ENCODE results near the gene SNX20. TPM values are rescaled to one million over a fixed set of nuclear protein-coding genes. Genes with fewer than 3 reads are reported as not detected.

Gene SNX20
- total and polyA plus RNA-seq, 2 donors from 2014 or later, result 0.67 to 6.2 TPM

DNA sequence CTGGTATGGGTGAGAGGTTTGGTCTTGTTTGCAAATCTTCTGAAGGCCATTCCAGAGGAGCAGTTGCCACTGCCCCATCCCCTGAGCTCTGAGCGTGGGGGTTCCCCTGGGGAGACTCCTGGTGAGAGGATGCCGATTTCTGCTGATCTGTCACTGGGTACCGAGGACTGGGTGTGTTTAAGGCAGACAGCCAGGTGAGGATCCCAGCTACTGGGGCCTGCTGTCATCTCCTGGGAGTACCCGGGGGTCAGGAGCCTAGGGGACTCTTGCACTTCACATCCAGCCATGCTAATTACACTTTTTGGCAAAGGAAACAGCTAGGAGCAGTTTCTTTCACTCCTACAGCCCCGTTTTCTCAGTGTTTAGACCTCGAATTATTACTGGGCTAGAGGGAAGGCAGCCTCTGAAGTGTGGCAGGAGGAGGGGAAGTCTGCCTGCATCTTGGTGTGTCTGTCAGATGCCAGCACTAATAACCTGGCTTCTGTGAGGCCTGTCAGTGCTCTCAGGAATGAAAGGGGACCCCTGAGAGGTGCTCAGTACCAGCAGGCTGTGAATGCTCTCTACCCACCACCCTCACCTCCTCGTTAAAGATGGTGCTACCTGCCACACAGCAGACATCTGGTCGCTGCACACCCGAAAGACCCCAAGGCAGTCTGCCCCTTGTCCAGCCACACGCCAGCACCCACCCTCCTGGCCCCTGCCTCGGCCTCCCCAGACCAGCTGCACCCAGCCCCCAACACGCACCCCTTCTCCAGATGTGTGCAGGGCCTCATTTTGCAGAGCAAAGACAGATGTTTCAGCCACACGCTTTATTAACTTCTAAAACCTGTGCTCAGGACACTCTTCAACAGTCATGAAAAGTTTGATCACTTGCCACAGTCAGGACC, 43.2 kb downstream of the SNX20 start:
- H3K27me3 ChIP-seq (ENCODE audit: control insufficient read depth, insufficient read depth, low read length), result no peaks in the 10 kb centered on the region
- TF ChIP-seq, protein P1, sequence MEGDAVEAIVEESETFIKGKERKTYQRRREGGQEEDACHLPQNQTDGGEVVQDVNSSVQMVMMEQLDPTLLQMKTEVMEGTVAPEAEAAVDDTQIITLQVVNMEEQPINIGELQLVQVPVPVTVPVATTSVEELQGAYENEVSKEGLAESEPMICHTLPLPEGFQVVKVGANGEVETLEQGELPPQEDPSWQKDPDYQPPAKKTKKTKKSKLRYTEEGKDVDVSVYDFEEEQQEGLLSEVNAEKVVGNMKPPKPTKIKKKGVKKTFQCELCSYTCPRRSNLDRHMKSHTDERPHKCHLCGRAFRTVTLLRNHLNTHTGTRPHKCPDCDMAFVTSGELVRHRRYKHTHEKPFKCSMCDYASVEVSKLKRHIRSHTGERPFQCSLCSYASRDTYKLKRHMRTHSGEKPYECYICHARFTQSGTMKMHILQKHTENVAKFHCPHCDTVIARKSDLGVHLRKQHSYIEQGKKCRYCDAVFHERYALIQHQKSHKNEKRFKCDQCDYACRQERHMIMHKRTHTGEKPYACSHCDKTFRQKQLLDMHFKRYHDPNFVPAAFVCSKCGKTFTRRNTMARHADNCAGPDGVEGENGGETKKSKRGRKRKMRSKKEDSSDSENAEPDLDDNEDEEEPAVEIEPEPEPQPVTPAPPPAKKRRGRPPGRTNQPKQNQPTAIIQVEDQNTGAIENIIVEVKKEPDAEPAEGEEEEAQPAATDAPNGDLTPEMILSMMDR (IDR thresholded peaks at IDR 0.05; ENCODE audit: borderline replicate concordance, extremely low read depth, insufficient read depth), result no peak
- no peak for DNase-seq
- no peaks in the 10 kb centered on the region for H3K4me1 ChIP-seq (ENCODE audit: control insufficient read depth in 2 of 3, insufficient read depth in 2 of 3, low read depth in 1 of 3, low read length in 3 of 3)
- no peak overlapping the region for H3K27ac ChIP-seq (ENCODE audit: low read depth in 2 of 2, low read length in 2 of 2)
- no peak overlapping the region for H3K9ac ChIP-seq (ENCODE audit: low read length in 3 of 3)
- intact Hi-C loops (cut with DNase I), result no loop called here
- no peak overlapping the region for H3K4me3 ChIP-seq (ENCODE audit: low read length in 3 of 3)
- no peaks in the 10 kb centered on the region for H3K9me3 ChIP-seq (ENCODE audit: control insufficient read depth in 2 of 3, insufficient read depth in 1 of 3, low read length in 3 of 3)
- FAIRE-seq, result no peak
- H3K36me3 ChIP-seq (ENCODE audit: control insufficient read depth in 2 of 3, insufficient read depth in 3 of 3, low read length in 3 of 3), result no peaks in the 10 kb centered on the region

DNA sequence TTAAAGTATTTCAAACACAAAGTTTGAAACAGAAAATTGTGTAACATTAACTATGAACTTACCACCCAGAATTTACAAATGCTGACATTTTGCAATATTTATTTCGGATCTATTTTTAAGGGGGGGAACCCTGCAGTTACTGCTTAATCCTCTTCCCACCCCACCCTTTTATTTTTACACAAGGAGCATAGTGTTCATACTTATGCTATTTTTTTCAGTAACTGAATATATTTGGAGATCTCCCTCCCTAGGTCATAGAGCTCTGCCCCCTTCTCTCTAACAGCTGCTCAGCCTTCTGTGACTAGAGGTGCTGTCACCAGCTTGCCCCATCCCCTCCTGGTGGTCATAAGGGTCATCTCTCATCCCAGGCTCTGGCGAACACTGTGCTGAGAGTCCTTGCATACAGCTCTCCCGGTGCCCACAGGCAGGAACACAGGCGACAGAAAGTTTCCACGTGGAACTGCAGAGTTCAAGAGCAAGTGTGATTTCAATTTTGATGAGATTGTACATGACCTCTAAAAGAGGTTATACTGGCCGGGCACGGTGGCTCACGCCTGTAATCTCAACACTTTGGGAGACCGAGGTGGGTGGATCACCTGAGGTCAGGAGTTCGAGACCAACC, 44.2 kb downstream of the SNX20 start:
- Histone ChIP-seq H3K27ac (ENCODE audit: low read depth in 2 of 2, low read length in 2 of 2) (no peak overlapping the region), H3K4me1 (ENCODE audit: control insufficient read depth in 2 of 3, insufficient read depth in 2 of 3, low read depth in 1 of 3, low read length in 3 of 3) (no peaks in the 10 kb centered on the region), H3K36me3 (ENCODE audit: control insufficient read depth in 2 of 3, insufficient read depth in 3 of 3, low read length in 3 of 3) (no peaks in the 10 kb centered on the region), H3K9me3 (ENCODE audit: control insufficient read depth in 2 of 3, insufficient read depth in 1 of 3, low read length in 3 of 3) (no peaks in the 10 kb centered on the region), H3K27me3 (ENCODE audit: control insufficient read depth, insufficient read depth, low read length) (no peaks in the 10 kb centered on the region), H3K9ac (ENCODE audit: low read length in 3 of 3) (no peak overlapping the region), H3K4me3 (ENCODE audit: low read length in 3 of 3) (no peak overlapping the region)
- intact Hi-C loops (cut with DNase I), result no loop called here
- FAIRE-seq (no peak), DNase-seq (no peak)
- TF ChIP-seq, protein P1 (IDR thresholded peaks at IDR 0.05; ENCODE audit: borderline replicate concordance, extremely low read depth, insufficient read depth), result no peak

DNA sequence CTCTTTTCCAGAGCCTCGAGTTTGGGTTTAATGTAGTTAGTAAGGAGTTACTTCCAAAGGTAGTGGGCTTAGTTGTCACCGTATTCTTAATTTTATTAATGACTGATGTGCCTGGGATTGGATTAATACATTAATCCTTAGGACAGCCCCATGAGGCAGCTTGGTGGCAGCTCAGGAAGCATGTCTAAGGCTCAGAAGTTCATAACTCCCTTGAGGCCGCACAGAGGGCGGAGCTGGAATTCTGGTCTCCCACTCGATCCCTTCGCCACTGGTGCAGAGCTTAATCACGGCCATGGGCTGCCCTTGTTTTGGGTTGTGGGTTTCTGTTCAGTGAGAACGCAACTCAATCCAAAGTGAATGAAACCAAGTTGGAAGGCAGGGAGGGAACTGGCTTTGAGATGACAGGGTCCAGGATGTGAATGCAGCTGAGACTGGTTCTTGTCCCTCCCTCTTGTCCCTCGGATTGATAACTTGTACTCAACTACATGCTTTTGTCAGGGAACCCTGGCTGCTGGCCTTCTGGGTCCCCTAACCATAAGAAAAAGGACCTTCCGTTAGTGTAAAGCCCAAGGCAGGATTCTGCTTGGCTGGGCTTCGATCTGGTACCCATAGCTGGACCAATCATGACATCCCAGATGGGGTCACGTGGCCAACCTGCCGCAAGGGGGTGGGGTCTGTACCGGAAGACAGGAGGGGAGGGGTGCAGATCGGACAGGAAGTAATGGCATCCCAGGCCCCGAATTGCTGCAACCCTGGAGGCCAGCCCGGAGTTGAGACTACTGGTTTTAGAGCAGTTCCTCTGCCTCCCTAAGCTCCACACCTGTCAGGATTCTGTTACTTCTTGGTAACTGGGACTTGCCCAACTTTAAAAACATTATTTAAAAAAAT, 45.4 kb downstream of the SNX20 start:
- H3K4me3 ChIP-seq (ENCODE audit: low read length in 3 of 3), result no peak overlapping the region
- TF ChIP-seq, protein P1 (IDR thresholded peaks at IDR 0.05; ENCODE audit: borderline replicate concordance, extremely low read depth, insufficient read depth), result no peak
- DNase-seq, result peak in 1 of 5 donors; percentile 54
- intact Hi-C loops (cut with DNase I), result no loop called here
- H3K9ac ChIP-seq (ENCODE audit: low read length in 3 of 3), result no peak overlapping the region
- FAIRE-seq, result no peak
- H3K36me3 ChIP-seq (ENCODE audit: control insufficient read depth in 2 of 3, insufficient read depth in 3 of 3, low read length in 3 of 3), result no peaks in the 10 kb centered on the region
- no peaks in the 10 kb centered on the region for H3K27me3 ChIP-seq (ENCODE audit: control insufficient read depth, insufficient read depth, low read length)
- no peak overlapping the region for H3K27ac ChIP-seq (ENCODE audit: low read depth in 2 of 2, low read length in 2 of 2)
- H3K9me3 ChIP-seq (ENCODE audit: control insufficient read depth in 2 of 3, insufficient read depth in 1 of 3, low read length in 3 of 3), result no peaks in the 10 kb centered on the region
- no peaks in the 10 kb centered on the region for H3K4me1 ChIP-seq (ENCODE audit: control insufficient read depth in 2 of 3, insufficient read depth in 2 of 3, low read depth in 1 of 3, low read length in 3 of 3)
